Hepatocyte (in vitro differentiated cells): ENCODE results near the gene HEPHL1. TPM values are rescaled to one million over a fixed set of nuclear protein-coding genes. Genes with fewer than 3 reads are reported as not detected.
"Not testable (repeated sequence)": the region's sequence is repeated elsewhere in the genome, so short reads cannot be mapped to it uniquely, and the experiment has no call there.

Experiments
- DNase-seq: peaks from one replicate; pipeline ENCODE4 v3.0.0-alpha.2; 2016; ENCODE audit warnings: low spot score
- H2AFZ ChIP-seq: fragments of 200-600 bp; sonication (generic); 2 replicates; pipeline ENCODE4 v1.6.0; 2016; ENCODE audit warnings: antibody characterized with exemption, mild to moderate bottlenecking
- H3K27ac ChIP-seq: fragments of 200-600 bp; sonication (generic); 2 replicates; pipeline ENCODE4 v1.5.1; 2016; ENCODE audit warnings: mild to moderate bottlenecking
- H3K27me3 ChIP-seq: fragments of 200-600 bp; sonication (generic); 2 replicates; pipeline ENCODE4 v1.6.1; 2016
- H3K36me3 ChIP-seq: fragments of 200-600 bp; sonication (generic); replicated peaks from 2 replicates; pipeline ENCODE4 v1.5.1; 2016; ENCODE audit warnings: low read depth; ENCODE audit not compliant: insufficient read depth
- H3K4me1 ChIP-seq: fragments of 200-600 bp; sonication (generic); 2 replicates; pipeline ENCODE4 v1.5.1; 2016; ENCODE audit warnings: mild to moderate bottlenecking, moderate library complexity; ENCODE audit not compliant: insufficient read depth
- H3K4me2 ChIP-seq: fragments of 200-600 bp; sonication (generic); 2 replicates; pipeline ENCODE4 v1.6.0; 2016
- H3K4me3 ChIP-seq: fragments of 200-600 bp; sonication (generic); 2 replicates; pipeline ENCODE4 v1.5.1; 2016; ENCODE audit warnings: mild to moderate bottlenecking
- H3K79me2 ChIP-seq: fragments of 200-600 bp; sonication (generic); 2 replicates; pipeline ENCODE4 v1.6.0; 2017; ENCODE audit warnings: mild to moderate bottlenecking
- H3K9me2 ChIP-seq: fragments of 200-600 bp; sonication (generic); replicated peaks from 2 replicates; pipeline ENCODE4 v1.6.0; 2017; ENCODE audit warnings: mild to moderate bottlenecking; ENCODE audit not compliant: insufficient read depth
- H3K9me3 ChIP-seq: fragments of 200-600 bp; sonication (generic); 2 replicates; pipeline ENCODE4 v1.5.1; 2016; ENCODE audit warnings: low read depth, mild to moderate bottlenecking
- H4K20me1 ChIP-seq: fragments of 200-600 bp; sonication (generic); 2 replicates; pipeline ENCODE4 v1.6.0; 2016; ENCODE audit warnings: mild to moderate bottlenecking; ENCODE audit not compliant: insufficient read depth, poor library complexity, severe bottlenecking
- EZH2 ChIP-seq: fragments of 200-600 bp; sonication (generic); IDR thresholded peaks from 2 replicates; pipeline ENCODE4 v1.6.1; 2016; ENCODE audit warnings: antibody characterized with exemption, mild to moderate bottlenecking, borderline replicate concordance
- EZH2phosphoT487 ChIP-seq: fragments of 200-600 bp; sonication (generic); IDR thresholded peaks from one replicate; pipeline ENCODE4 v1.6.1; 2018; ENCODE audit warnings: antibody characterized with exemption, mild to moderate bottlenecking, low read depth, moderate library complexity; ENCODE audit not compliant: unreplicated experiment, severe bottlenecking
- WGBS: methylation state at CpG from one replicate; pipeline ENCODE4 v1.1.6; 2016; ENCODE audit warnings: low lambda C conversion rate; ENCODE audit errors: missing lambda C conversion rate; 5-methylcytosine and 5-hydroxymethylcytosine counted together
- polyA plus RNA-seq: library from polyadenylated mRNA; unstranded; fragments of >200 nt; fragmentation: Nextera tagmentation; extraction: Ambion mirVana; gene quantifications from 2 replicates; pipeline ENCODE4 v1.2.1, GENCODE V29; 2016
- total RNA-seq: library from RNA; depleted of rRNA; stranded (reverse); fragments of >200 nt; gene quantifications from 2 replicates; pipeline ENCODE4 v1.2.3, GENCODE V29; 2014
- TF ChIP-seq, protein P1 (sequence below): fragments of 200-600 bp; sonication (generic); IDR thresholded peaks from 2 replicates; pipeline ENCODE4 v1.5.1; 2016; ENCODE audit warnings: antibody characterized with exemption, mild to moderate bottlenecking; ENCODE audit not compliant: poor library complexity

The HEPHL1 gene
- total RNA-seq (0.07 TPM in 1 of 2 replicates, not detected in the other), polyA plus RNA-seq (0.17 TPM in 1 of 2 replicates, not detected in the other)

DNA sequence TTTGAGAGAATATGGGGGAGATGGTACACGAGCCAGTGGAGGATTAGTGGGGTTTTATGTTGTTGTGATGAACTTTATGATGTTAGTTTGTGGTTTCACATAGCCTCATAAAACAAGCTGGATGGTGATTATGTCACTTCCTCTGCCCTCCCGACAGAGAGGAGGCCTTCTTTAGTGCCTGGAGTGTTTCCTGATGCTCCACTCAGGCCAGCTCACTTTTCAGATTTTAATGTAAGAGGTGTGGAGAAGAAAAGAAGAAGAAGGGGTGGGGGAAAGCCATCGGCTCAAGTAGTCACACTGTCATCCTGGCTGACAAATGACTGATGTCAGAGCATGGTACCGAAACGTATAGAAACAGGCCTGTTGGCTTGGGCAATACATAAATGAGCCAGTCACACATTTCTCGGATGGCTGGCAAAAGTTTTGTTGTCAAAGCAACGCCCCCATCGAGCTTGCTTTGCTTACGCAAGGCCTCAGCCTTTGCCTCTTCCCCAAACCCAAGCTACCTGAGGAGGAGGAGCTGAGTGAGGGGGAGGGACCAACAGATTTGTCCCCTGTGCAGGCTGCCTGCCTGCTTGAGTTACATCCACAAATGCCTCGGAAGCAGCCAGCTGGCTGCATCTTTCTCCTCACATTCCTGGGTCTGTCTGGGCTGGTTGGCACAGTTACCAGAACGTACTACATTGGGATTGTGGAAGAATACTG is at the start of gene HEPHL1:
HEPHL1 (plus strand) TSS at position 578 of the 705 bp plus-strand sequence; CDS start at position 593, 15 bp downstream.
- H4K20me1 ChIP-seq, result no peaks in the 10 kb centered on the region
- no peaks in the 10 kb centered on the region for H3K79me2 ChIP-seq
- no peaks in the 10 kb centered on the region for H3K4me1 ChIP-seq
- no peak within 1 kb of the TSS for H3K4me3 ChIP-seq
- H2AFZ ChIP-seq, result no peak within 1 kb of the TSS
- H3K36me3 ChIP-seq, result no peaks in the 10 kb centered on the region
- no peaks in the 10 kb centered on the region for H3K27me3 ChIP-seq
- no peak for DNase-seq
- H3K9me2 ChIP-seq, result no peaks in the 10 kb centered on the region
- H3K9me3 ChIP-seq, result no peaks in the 10 kb centered on the region
- no peak within 1 kb of the TSS for H3K4me2 ChIP-seq
- WGBS, result 70% methylated on average over 11 of the region's 11 CpGs
- TF ChIP-seq, protein P1, sequence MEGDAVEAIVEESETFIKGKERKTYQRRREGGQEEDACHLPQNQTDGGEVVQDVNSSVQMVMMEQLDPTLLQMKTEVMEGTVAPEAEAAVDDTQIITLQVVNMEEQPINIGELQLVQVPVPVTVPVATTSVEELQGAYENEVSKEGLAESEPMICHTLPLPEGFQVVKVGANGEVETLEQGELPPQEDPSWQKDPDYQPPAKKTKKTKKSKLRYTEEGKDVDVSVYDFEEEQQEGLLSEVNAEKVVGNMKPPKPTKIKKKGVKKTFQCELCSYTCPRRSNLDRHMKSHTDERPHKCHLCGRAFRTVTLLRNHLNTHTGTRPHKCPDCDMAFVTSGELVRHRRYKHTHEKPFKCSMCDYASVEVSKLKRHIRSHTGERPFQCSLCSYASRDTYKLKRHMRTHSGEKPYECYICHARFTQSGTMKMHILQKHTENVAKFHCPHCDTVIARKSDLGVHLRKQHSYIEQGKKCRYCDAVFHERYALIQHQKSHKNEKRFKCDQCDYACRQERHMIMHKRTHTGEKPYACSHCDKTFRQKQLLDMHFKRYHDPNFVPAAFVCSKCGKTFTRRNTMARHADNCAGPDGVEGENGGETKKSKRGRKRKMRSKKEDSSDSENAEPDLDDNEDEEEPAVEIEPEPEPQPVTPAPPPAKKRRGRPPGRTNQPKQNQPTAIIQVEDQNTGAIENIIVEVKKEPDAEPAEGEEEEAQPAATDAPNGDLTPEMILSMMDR, result no peak
- no peak for TF ChIP-seq EZH2
- TF ChIP-seq EZH2phosphoT487, result no peak
- no peak within 1 kb of the TSS for H3K27ac ChIP-seq

GRCh38 chr11:93972790-93973189 is 48.4 kb upstream of the HEPHL1 start:
- H4K20me1 ChIP-seq, result no peaks in the 10 kb centered on the region
- no peak for DNase-seq
- H3K79me2 ChIP-seq, result no peaks in the 10 kb centered on the region
- H3K4me3 ChIP-seq, result no peak overlapping the region
- peaks cover 6% of the 10 kb centered on the region for H3K4me1 ChIP-seq
- H3K27ac ChIP-seq, result peak overlapping the region; percentile 42
- H3K27me3 ChIP-seq, result no peaks in the 10 kb centered on the region
- H3K36me3 ChIP-seq, result no peaks in the 10 kb centered on the region
- no peak overlapping the region for H3K4me2 ChIP-seq
- TF ChIP-seq EZH2phosphoT487 (no peak), EZH2 (no peak)
- TF ChIP-seq, protein P1, result no peak
- no peak overlapping the region for H2AFZ ChIP-seq
- WGBS, result 44% methylated on average over 2 of the region's 2 CpGs
- no peaks in the 10 kb centered on the region for H3K9me2 ChIP-seq
- peaks cover 7% of the 10 kb centered on the region for H3K9me3 ChIP-seq

GRCh38 chr11:93973322-93974051 is 47.7 kb upstream of the HEPHL1 start:
- H3K27me3 ChIP-seq, H4K20me1 ChIP-seq, H2AFZ ChIP-seq, DNase-seq, H3K79me2 ChIP-seq, H3K36me3 ChIP-seq, H3K9me2 ChIP-seq, H3K4me1 ChIP-seq, H3K9me3 ChIP-seq, H3K4me3 ChIP-seq: not testable (repeated sequence)
- H3K4me2 ChIP-seq, result peak overlapping the region; percentile 24
- H3K27ac ChIP-seq, result peak overlapping the region; percentile 42
- 54% methylated on average over 7 of the region's 7 CpGs for WGBS

GRCh38 chr11:93974759-93975158 is 46.4 kb upstream of the HEPHL1 start:
- Histone ChIP-seq H2AFZ (no peak overlapping the region), H3K4me2 (no peak overlapping the region)
- DNase-seq, result no peak

GRCh38 chr11:93976577-93977254 is 44.4 kb upstream of the HEPHL1 start:
- H2AFZ ChIP-seq, H3K4me1 ChIP-seq, H3K27ac ChIP-seq, H4K20me1 ChIP-seq, H3K27me3 ChIP-seq, H3K9me2 ChIP-seq, H3K79me2 ChIP-seq, DNase-seq, H3K36me3 ChIP-seq, H3K4me2 ChIP-seq, H3K9me3 ChIP-seq, H3K4me3 ChIP-seq: not testable (repeated sequence)
- WGBS, result 74% methylated on average over 3 of the region's 3 CpGs

More at GRCh38 chr11:93974759-93975158, 46.4 kb upstream of the HEPHL1 start:
- Histone ChIP-seq H3K27ac (no peak overlapping the region), H3K36me3 (no peaks in the 10 kb centered on the region), H3K4me1 (peaks cover 6% of the 10 kb centered on the region), H4K20me1 (no peaks in the 10 kb centered on the region), H3K4me3 (no peak overlapping the region), H3K9me2 (no peaks in the 10 kb centered on the region), H3K9me3 (peaks cover 7% of the 10 kb centered on the region), H3K27me3 (no peaks in the 10 kb centered on the region), H3K79me2 (no peaks in the 10 kb centered on the region)
- no peak for TF ChIP-seq EZH2
- no peak for TF ChIP-seq EZH2phosphoT487
- TF ChIP-seq, protein P1, result no peak
